ENCODE data around the gene CCL27. TPM values are rescaled to one million over a fixed set of nuclear protein-coding genes. Genes with fewer than 3 reads are reported as not detected.

Gene CCL27
- total and polyA plus RNA-seq, 2 donors, result 4.4 to 48.4 TPM

GRCh38 chr9:34655394-34655793 lies 7.1 kb downstream of the CCL27 start:
- 97% methylated on average over 5 of the region's 5 CpGs for WGBS
- Histone ChIP-seq H3K4me1 (ENCODE audit: control insufficient read depth in 2 of 2, insufficient read depth in 2 of 2, low read length in 2 of 2) (peaks cover 0 to 24% of the 10 kb centered on the region in 2 donors), H3K36me3 (ENCODE audit: control insufficient read depth in 2 of 2, insufficient read depth in 2 of 2, low read length in 1 of 2) (peaks cover 0 to 10% of the 10 kb centered on the region in 2 donors), H3K9me3 (ENCODE audit: control insufficient read depth in 2 of 2, insufficient read depth in 1 of 2, low read length in 1 of 2) (no peaks in the 10 kb centered on the region), H3K27me3 (ENCODE audit: control insufficient read depth in 2 of 2, insufficient read depth in 1 of 2, low read length in 1 of 2) (no peaks in the 10 kb centered on the region), H3K27ac (ENCODE audit: low read depth in 1 of 2, low read length in 1 of 2) (no peak overlapping the region), H3K4me3 (ENCODE audit: low read length in 2 of 2) (no peak overlapping the region)
- no peak for DNase-seq (ENCODE audit: low read depth in 6 of 9, low spot score in 9 of 9)

DNA sequence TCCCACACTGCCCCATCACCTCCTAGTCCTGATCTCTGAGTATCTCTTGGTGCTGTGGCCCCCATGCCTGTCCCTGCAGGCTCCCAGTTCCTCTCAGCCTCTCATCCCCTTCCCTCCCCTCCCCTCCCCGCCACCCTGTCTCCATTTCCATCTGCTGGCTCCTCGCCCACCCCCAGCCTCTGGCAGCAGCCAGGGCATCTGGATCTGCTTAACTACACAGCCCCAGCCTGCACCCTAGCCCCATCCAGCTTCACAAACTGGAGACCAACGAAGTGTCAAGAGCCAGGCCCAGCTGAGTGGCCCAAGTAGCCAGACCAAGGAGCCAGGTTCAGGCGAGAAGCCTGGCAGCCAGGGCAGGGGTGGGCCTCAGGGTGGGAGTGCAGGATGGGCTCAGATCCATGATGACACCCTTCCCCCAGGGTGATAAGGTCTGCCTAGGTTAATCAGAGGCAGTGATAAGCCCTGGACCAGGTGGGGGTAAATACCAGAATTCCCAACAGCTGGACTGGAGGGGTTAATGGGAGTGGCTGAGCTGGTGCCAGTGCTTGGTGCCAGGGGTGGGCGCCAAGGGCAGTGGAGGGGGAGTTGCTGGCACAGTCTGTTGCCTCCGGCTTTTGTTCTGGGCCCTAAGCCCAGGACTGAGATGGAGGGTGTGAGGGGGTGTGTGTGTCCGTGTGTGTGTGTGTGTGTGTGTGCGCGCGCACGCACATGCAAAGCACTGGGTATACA lies 8.0 kb downstream of the CCL27 start:
- Histone ChIP-seq H3K4me3 (ENCODE audit: low read length in 2 of 2) (no peak overlapping the region), H3K27ac (ENCODE audit: low read depth in 1 of 2, low read length in 1 of 2) (no peak overlapping the region), H3K9me3 (ENCODE audit: control insufficient read depth in 2 of 2, insufficient read depth in 1 of 2, low read length in 1 of 2) (no peaks in the 10 kb centered on the region), H3K36me3 (ENCODE audit: control insufficient read depth in 2 of 2, insufficient read depth in 2 of 2, low read length in 1 of 2) (peaks cover 2 to 19% of the 10 kb centered on the region in 2 donors), H3K4me1 (ENCODE audit: control insufficient read depth in 2 of 2, insufficient read depth in 2 of 2, low read length in 2 of 2) (peaks cover 0 to 24% of the 10 kb centered on the region in 2 donors), H3K27me3 (ENCODE audit: control insufficient read depth in 2 of 2, insufficient read depth in 1 of 2, low read length in 1 of 2) (no peaks in the 10 kb centered on the region)
- DNase-seq (ENCODE audit: low read depth in 6 of 9, low spot score in 9 of 9), result no peak
- 88% methylated on average over 11 of the region's 11 CpGs for WGBS

GRCh38 chr9:34653151-34654072 lies 9.0 kb downstream of the CCL27 start:
- Histone ChIP-seq H3K27ac (ENCODE audit: low read depth in 1 of 2, low read length in 1 of 2) (no peak overlapping the region), H3K27me3 (ENCODE audit: control insufficient read depth in 2 of 2, insufficient read depth in 1 of 2, low read length in 1 of 2) (no peaks in the 10 kb centered on the region), H3K9me3 (ENCODE audit: control insufficient read depth in 2 of 2, insufficient read depth in 1 of 2, low read length in 1 of 2) (no peaks in the 10 kb centered on the region), H3K4me3 (ENCODE audit: low read length in 2 of 2) (no peak overlapping the region), H3K36me3 (ENCODE audit: control insufficient read depth in 2 of 2, insufficient read depth in 2 of 2, low read length in 1 of 2) (peaks cover 12 to 29% of the 10 kb centered on the region in 2 donors), H3K4me1 (ENCODE audit: control insufficient read depth in 2 of 2, insufficient read depth in 2 of 2, low read length in 2 of 2) (peaks cover 0 to 24% of the 10 kb centered on the region in 2 donors)
- WGBS, result 79% methylated on average over 11 of the region's 11 CpGs
- DNase-seq (ENCODE audit: low read depth in 6 of 9, low spot score in 9 of 9), result no peak

DNA sequence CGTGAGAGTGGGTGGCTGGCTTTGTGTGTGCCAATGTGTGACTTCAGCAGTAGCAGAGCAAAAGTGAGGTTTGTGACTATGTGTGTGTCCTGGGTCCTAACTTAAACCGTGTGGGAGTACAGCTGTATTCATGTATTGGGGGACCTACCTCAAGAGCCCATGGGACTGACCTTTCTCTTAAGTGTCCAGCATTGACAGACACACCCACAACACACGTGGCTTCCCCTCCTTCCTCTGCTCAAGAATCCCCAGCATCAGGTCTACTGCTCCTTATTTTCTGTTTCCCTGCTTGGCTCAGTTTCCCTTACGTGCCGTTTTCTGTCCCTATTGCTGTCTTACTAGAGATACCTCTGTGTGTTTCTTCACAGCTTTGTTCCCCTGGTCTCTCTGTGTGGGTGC lies 9.9 kb downstream of the CCL27 start:
- 86% methylated on average over 5 of the region's 5 CpGs for WGBS
- Histone ChIP-seq H3K4me1 (ENCODE audit: control insufficient read depth in 2 of 2, insufficient read depth in 2 of 2, low read length in 2 of 2) (peaks cover 2 to 31% of the 10 kb centered on the region in 2 donors), H3K27ac (ENCODE audit: low read depth in 1 of 2, low read length in 1 of 2) (no peak overlapping the region), H3K36me3 (ENCODE audit: control insufficient read depth in 2 of 2, insufficient read depth in 2 of 2, low read length in 1 of 2) (peaks cover 14 to 35% of the 10 kb centered on the region in 2 donors), H3K4me3 (ENCODE audit: low read length in 2 of 2) (no peak overlapping the region), H3K9me3 (ENCODE audit: control insufficient read depth in 2 of 2, insufficient read depth in 1 of 2, low read length in 1 of 2) (no peaks in the 10 kb centered on the region), H3K27me3 (ENCODE audit: control insufficient read depth in 2 of 2, insufficient read depth in 1 of 2, low read length in 1 of 2) (no peaks in the 10 kb centered on the region)
- DNase-seq (ENCODE audit: low read depth in 6 of 9, low spot score in 9 of 9), result no peak

DNA sequence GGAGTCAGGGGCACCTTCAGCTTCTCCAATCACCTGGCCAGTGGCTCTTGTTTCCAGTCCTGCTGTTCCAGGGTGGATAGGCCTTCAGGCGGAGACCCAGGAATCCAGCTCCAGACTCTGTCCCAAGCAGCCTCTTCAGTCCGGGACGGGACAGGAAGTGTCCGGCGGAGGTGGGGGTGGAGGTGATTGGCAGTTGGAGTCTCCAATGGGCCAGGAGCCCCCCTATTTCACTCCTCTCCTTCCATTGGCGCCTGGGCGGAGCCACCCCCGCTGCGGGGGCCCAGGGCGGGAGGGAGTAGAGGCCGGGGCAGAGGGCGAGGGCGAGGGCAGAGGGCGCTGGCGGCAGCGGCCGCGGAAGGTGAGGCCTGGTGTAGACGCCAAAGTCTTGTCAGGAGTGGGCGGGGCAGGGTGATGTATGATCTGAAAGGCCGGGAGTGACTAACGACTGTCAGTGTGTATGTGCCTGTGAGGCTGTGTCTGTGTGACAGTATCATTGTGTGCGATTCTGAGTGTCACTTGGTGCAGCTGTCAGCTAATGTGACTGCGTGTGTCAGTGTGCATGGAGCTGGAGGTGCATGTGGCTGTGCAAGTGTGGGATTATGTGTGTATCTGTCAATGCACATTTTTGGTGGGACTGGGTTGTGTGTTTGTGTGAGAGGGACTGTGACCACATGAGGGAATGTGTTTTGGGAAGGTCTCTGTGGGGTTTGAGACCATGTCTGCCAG lies 10.4 kb downstream of the CCL27 start, which contains the start of gene IL11RA:
TSS of gene IL11RA (plus strand) at position 310 of the 726 bp plus-strand sequence. CDS start 3,033 bp downstream, outside the sequence.
- H3K9me3 ChIP-seq (ENCODE audit: control insufficient read depth in 2 of 2, insufficient read depth in 1 of 2, low read length in 1 of 2), result no peaks in the 10 kb centered on the region
- 57% methylated on average over 24 of the region's 24 CpGs for WGBS
- peak within 1 kb of the TSS in 1 of 2 donors; percentile 17 for H3K27ac ChIP-seq (ENCODE audit: low read depth in 1 of 2, low read length in 1 of 2)
- DNase-seq (ENCODE audit: low read depth in 6 of 9, low spot score in 9 of 9), result peak in 1 of 9 donors; percentile 41
- peaks cover 6 to 37% of the 10 kb centered on the region in 2 donors for H3K4me1 ChIP-seq (ENCODE audit: control insufficient read depth in 2 of 2, insufficient read depth in 2 of 2, low read length in 2 of 2)
- peaks cover 14 to 35% of the 10 kb centered on the region in 2 donors for H3K36me3 ChIP-seq (ENCODE audit: control insufficient read depth in 2 of 2, insufficient read depth in 2 of 2, low read length in 1 of 2)
- no peak within 1 kb of the TSS for H3K4me3 ChIP-seq (ENCODE audit: low read length in 2 of 2)
- H3K27me3 ChIP-seq (ENCODE audit: control insufficient read depth in 2 of 2, insufficient read depth in 1 of 2, low read length in 1 of 2), result no peaks in the 10 kb centered on the region

DNA sequence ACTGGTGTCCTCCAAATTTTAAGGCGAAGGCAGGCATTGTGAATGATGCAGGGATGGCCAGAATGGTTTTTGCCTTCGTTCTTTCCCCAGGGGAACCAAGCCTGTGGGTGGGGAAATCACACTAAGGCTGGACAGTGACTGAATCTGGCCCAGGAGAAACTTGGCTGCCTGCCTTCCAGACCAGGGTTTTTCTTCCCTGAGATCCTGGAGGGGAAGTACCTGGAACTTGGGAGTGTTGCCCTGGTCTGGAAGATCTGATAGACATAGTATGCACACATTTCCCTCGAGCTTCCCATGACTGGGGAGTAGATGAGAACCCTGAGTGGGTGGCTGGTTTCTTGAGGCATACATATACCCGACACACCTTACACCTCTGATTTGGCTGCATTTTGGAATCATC lies 11.1 kb downstream of the CCL27 start:
- Histone ChIP-seq H3K27me3 (ENCODE audit: control insufficient read depth in 2 of 2, insufficient read depth in 1 of 2, low read length in 1 of 2) (no peaks in the 10 kb centered on the region), H3K36me3 (ENCODE audit: control insufficient read depth in 2 of 2, insufficient read depth in 2 of 2, low read length in 1 of 2) (peaks cover 14 to 35% of the 10 kb centered on the region in 2 donors), H3K4me3 (ENCODE audit: low read length in 2 of 2) (no peak overlapping the region), H3K9me3 (ENCODE audit: control insufficient read depth in 2 of 2, insufficient read depth in 1 of 2, low read length in 1 of 2) (no peaks in the 10 kb centered on the region), H3K27ac (ENCODE audit: low read depth in 1 of 2, low read length in 1 of 2) (no peak overlapping the region), H3K4me1 (ENCODE audit: control insufficient read depth in 2 of 2, insufficient read depth in 2 of 2, low read length in 2 of 2) (peaks cover 6 to 39% of the 10 kb centered on the region in 2 donors)
- no peak for DNase-seq (ENCODE audit: low read depth in 6 of 9, low spot score in 9 of 9)
- 92% methylated on average over 4 of the region's 4 CpGs for WGBS

DNA sequence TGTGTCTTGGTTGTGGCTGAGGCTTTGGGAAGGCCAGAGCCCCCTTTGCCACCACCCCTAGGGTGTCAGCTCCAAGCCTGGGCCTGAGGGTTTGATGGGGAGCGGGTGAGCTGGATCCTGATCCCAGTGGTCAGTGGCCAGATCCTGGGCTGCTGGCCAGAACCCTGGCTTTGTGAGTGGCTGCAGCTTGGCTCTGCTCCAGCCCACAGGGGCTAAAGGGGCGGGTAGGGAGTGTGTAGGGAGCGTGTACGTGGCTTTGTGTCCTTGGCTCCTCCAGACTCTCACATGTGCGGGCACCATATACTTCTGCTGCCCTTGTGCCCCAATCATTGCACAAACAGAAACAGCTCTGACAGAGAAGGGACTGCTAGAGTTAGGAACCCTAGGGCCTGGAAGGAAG lies 11.6 kb downstream of the CCL27 start:
- peaks cover 14 to 35% of the 10 kb centered on the region in 2 donors for H3K36me3 ChIP-seq (ENCODE audit: control insufficient read depth in 2 of 2, insufficient read depth in 2 of 2, low read length in 1 of 2)
- H3K27ac ChIP-seq (ENCODE audit: low read depth in 1 of 2, low read length in 1 of 2), result peak overlapping the region in 1 of 2 donors; percentile 17
- DNase-seq (ENCODE audit: low read depth in 6 of 9, low spot score in 9 of 9), result no peak
- H3K4me1 ChIP-seq (ENCODE audit: control insufficient read depth in 2 of 2, insufficient read depth in 2 of 2, low read length in 2 of 2), result peaks cover 9 to 43% of the 10 kb centered on the region in 2 donors
- H3K4me3 ChIP-seq (ENCODE audit: low read length in 2 of 2), result no peak overlapping the region
- H3K9me3 ChIP-seq (ENCODE audit: control insufficient read depth in 2 of 2, insufficient read depth in 1 of 2, low read length in 1 of 2), result no peaks in the 10 kb centered on the region
- WGBS, result 97% methylated on average over 5 of the region's 5 CpGs
- H3K27me3 ChIP-seq (ENCODE audit: control insufficient read depth in 2 of 2, insufficient read depth in 1 of 2, low read length in 1 of 2), result no peaks in the 10 kb centered on the region

DNA sequence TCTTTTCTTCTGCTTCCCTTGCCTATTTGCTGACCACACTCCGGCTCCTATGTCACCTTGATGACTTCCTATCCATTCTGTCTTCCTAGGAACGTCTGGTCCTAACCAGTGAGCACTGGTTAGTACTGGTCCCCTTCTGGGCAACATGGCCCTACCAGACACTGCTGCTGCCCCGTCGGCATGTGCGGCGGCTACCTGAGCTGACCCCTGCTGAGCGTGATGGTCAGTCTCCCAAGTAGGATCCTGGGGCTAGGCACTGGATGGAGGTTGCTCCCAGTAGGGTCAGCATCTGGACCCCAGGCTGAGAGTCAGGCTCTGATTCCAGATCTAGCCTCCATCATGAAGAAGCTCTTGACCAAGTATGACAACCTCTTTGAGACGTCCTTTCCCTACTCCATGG lies 13.8 kb downstream of the CCL27 start:
- no peak for DNase-seq (ENCODE audit: low read depth in 6 of 9, low spot score in 9 of 9)
- Histone ChIP-seq H3K36me3 (ENCODE audit: control insufficient read depth in 2 of 2, insufficient read depth in 2 of 2, low read length in 1 of 2) (peaks cover 14 to 35% of the 10 kb centered on the region in 2 donors), H3K27ac (ENCODE audit: low read depth in 1 of 2, low read length in 1 of 2) (no peak overlapping the region), H3K4me1 (ENCODE audit: control insufficient read depth in 2 of 2, insufficient read depth in 2 of 2, low read length in 2 of 2) (peaks cover 9 to 42% of the 10 kb centered on the region in 2 donors), H3K4me3 (ENCODE audit: low read length in 2 of 2) (no peak overlapping the region), H3K27me3 (ENCODE audit: control insufficient read depth in 2 of 2, insufficient read depth in 1 of 2, low read length in 1 of 2) (no peaks in the 10 kb centered on the region), H3K9me3 (ENCODE audit: control insufficient read depth in 2 of 2, insufficient read depth in 1 of 2, low read length in 1 of 2) (no peaks in the 10 kb centered on the region)
- WGBS, result over 99% methylated on average over 8 of the region's 8 CpGs
